ENCODE results near the gene ANAPC16.
"Not testable (repeated sequence)": the region's sequence is repeated elsewhere in the genome, so short reads cannot be mapped to it uniquely, and the experiment has no call there.

ANAPC16 gene

GRCh38 chr10:72211832-72212231, 4.0 kb upstream of the ANAPC16 start:
- not testable (repeated sequence) for DNase-seq

- no peak for DNase-seq
Observed at GRCh38 chr10:72218325-72218724, 2.5 kb downstream of the ANAPC16 start.

- DNase-seq: no peak
Observed at GRCh38 chr10:72218726-72219125, 2.9 kb downstream of the ANAPC16 start.

- no peak for DNase-seq
Observed at GRCh38 chr10:72219235-72219814, 3.5 kb downstream of the ANAPC16 start.

- DNase-seq: no peak
Observed at GRCh38 chr10:72220637-72221036, 4.8 kb downstream of the ANAPC16 start.

GRCh38 chr10:72221278-72221677, 5.5 kb downstream of the ANAPC16 start:
- DNase-seq: no peak

- DNase-seq: no peak
Observed at GRCh38 chr10:72223743-72224101, 7.9 kb downstream of the ANAPC16 start.

GRCh38 chr10:72224191-72224590, 8.4 kb downstream of the ANAPC16 start:
- DNase-seq: not testable (repeated sequence)

- DNase-seq: no peak
Observed at GRCh38 chr10:72226418-72227027, 10.7 kb downstream of the ANAPC16 start.

GRCh38 chr10:72227826-72228225, 12.0 kb downstream of the ANAPC16 start:
- DNase-seq: no peak

GRCh38 chr10:72228318-72228751, 12.5 kb downstream of the ANAPC16 start:
- no peak for DNase-seq

- no peak for DNase-seq
Observed at GRCh38 chr10:72229261-72230251, 13.7 kb downstream of the ANAPC16 start.

- DNase-seq: no peak
Observed at GRCh38 chr10:72233621-72234020, 17.8 kb downstream of the ANAPC16 start.

GRCh38 chr10:72234560-72235095, 18.8 kb downstream of the ANAPC16 start:
- no peak for DNase-seq

GRCh38 chr10:72235544-72236279, 19.9 kb downstream of the ANAPC16 start:
- DNase-seq: no peak

- DNase-seq: no peak
Observed at GRCh38 chr10:72238392-72239175, 22.8 kb downstream of the ANAPC16 start.

- DNase-seq: no peak
Observed at GRCh38 chr10:72239409-72239808, 23.6 kb downstream of the ANAPC16 start.

GRCh38 chr10:72240371-72240770, 24.6 kb downstream of the ANAPC16 start:
- no peak for DNase-seq

- no peak for DNase-seq
Observed at GRCh38 chr10:72241691-72242252, 26.0 kb downstream of the ANAPC16 start.

GRCh38 chr10:72242675-72243074, 26.9 kb downstream of the ANAPC16 start:
- no peak for DNase-seq

GRCh38 chr10:72243822-72244437, 28.1 kb downstream of the ANAPC16 start:
- DNase-seq: no peak

Measured in T-helper 9 cell (primary cell).